AG09319 (cell line): ENCODE data around the gene SND1.

Source experiments
- DNase-seq: peaks from one replicate; pipeline ENCODE4 v3.0.0-alpha.2; 2010; ENCODE audit warnings: low read depth; ENCODE audit errors: extremely low read depth
- TF ChIP-seq, protein P1 (sequence below): IDR thresholded peaks from 2 replicates; pipeline ENCODE4 v1.5.1; 2011; ENCODE audit warnings: low read depth, mild to moderate bottlenecking, inconsistent platforms, low read length, moderate library complexity

The SND1 gene

DNA sequence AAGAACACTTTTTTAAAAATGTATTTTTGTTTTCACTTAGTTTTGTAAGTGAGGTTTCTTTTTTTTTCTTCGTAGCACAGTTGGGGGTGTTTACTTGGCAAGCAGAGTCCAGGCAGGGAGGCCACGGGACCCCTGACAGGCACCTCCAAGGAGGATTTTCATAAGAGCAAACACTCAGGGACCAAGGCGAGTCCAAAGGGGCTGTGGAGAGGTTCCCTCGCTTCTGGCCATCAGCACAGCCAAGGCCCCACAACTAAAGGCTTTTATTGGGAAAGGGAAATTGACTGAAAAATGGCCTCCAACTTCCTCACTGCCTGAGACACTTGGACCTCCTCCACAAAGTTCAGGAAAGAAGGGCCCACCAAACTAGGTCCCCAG, 205.5 kb downstream of the SND1 start:
- TF ChIP-seq, protein P1, sequence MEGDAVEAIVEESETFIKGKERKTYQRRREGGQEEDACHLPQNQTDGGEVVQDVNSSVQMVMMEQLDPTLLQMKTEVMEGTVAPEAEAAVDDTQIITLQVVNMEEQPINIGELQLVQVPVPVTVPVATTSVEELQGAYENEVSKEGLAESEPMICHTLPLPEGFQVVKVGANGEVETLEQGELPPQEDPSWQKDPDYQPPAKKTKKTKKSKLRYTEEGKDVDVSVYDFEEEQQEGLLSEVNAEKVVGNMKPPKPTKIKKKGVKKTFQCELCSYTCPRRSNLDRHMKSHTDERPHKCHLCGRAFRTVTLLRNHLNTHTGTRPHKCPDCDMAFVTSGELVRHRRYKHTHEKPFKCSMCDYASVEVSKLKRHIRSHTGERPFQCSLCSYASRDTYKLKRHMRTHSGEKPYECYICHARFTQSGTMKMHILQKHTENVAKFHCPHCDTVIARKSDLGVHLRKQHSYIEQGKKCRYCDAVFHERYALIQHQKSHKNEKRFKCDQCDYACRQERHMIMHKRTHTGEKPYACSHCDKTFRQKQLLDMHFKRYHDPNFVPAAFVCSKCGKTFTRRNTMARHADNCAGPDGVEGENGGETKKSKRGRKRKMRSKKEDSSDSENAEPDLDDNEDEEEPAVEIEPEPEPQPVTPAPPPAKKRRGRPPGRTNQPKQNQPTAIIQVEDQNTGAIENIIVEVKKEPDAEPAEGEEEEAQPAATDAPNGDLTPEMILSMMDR, result no peak
- no peak for DNase-seq

DNA sequence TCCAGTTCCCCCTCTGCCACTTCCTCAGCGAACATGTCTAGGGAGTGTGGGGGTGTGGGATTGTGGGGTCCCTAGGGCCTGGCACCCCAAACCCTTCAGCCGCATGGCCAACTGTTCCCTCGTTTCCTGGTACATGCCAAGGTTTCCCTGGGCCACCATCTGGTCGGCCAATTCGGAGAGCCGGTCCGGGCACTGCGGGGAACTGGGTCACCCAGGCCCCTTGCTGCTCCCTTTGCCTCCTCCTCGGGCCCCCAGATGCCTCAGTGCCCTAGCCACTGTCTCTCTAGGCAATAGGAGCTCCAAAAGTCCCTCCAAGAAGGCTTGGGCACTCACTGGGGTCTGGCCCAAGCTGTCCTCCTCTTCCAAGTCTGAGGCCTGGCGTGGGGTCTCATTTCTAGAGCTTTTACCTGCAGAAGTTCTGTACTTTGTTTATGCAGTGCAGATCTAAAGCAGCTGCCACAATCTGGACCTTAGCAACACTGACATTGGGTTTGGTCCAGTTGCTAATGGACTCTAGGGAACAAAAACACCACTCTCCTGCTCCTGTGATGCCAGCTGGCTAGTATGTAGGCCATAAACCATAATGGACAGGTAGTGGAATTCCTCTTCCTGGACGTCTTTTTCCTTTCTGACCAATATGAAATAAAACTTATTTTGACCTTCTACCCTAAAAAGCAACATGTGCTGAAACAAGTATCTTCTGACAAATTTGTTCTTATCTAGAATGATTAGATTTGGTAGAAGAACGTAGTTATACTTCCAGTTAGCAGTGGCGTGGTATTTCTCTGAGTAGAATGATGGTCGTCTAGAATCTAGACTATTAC, 206.3 kb downstream of the SND1 start:
- TF ChIP-seq, protein P1, result no peak
- DNase-seq, result no peak

GRCh38 chr7:127858915-127859189, 206.9 kb downstream of the SND1 start:
- DNase-seq, result no peak
- TF ChIP-seq, protein P1, result no peak

DNA sequence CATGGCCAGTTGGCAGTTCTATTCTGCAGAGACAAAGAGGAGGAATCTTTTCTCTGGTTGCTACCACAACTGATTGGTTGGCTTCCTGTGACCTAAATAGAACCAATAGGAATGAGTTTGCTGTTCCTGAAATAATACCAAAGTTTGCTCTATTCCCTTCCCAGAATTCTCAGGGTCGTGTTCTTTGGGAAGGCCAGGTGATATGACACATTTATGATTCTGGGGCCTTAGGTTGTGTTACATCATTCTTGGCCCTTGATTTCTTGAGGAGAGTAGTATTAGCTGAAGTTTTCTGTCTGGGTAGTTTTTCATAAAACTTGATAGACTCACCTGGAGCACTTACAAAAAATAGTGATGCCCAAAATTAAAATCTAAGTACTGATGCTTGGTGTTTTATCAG, 207.3 kb downstream of the SND1 start:
- DNase-seq, result no peak
- TF ChIP-seq, protein P1, result no peak

DNA sequence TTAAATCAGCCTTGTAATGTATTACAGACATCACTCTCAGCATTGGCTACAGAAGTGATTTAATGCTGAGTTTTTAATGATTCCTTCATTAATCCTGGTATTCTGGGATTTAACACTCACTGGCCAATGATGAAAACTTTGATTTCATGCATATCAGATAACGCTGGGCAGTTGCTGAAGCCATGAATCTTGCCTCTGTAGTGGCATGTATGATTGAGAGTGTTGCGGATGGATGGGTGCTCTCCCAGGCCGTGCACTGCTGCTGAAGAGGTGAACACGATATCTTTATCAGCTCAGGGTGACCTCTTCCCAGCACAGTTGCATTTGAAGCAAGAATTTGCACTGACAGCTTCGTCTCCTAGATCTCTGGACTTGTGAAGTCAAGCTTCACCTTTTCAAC, 210.5 kb downstream of the SND1 start:
- DNase-seq, result no peak
- TF ChIP-seq, protein P1, result no peak

GRCh38 chr7:127863082-127863481, 211.1 kb downstream of the SND1 start:
- TF ChIP-seq, protein P1, result no peak
- no peak for DNase-seq

- peak; percentile 29 for DNase-seq
- TF ChIP-seq, protein P1, result no peak
These were observed 213.5 kb downstream of the SND1 start for GRCh38 chr7:127865466-127865865.
